ENCODE measurements around the gene DLX3. TPM values are rescaled to one million over a fixed set of nuclear protein-coding genes. Genes with fewer than 3 reads are reported as not detected.

Gene DLX3
- total RNA-seq, 2 donors from 2014 or later: 0.58 to 1.4 TPM

DNA sequence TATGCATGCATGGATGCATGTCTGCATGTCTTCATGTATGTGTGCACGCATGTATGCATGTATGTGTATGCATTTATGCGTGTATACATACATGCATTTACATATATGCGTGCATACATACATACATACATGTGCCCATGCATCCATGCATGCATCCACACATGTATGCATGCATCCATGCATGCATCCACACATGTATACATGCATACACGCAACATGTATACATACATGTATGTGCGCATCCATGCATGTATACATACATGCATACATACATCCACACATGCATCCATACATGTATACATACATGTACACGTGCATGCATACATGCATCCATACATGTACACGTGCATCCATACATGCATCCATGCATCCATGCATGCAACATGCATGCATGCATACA, 29.8 kb upstream of the DLX3 start:
- Histone ChIP-seq H3K27ac (ENCODE audit: low read depth, low read length) (no peak overlapping the region), H3K36me3 (ENCODE audit: control insufficient read depth, insufficient read depth, low read length) (no peaks in the 10 kb centered on the region), H3K27me3 (ENCODE audit: control insufficient read depth, insufficient read depth, low read length, poor library complexity, severe bottlenecking) (peaks cover 14% of the 10 kb centered on the region), H3K4me1 (ENCODE audit: control insufficient read depth, insufficient read depth, low read length) (peaks cover 3% of the 10 kb centered on the region), H3K9ac (ENCODE audit: extremely low read depth, low read length, poor library complexity, severe bottlenecking) (no peak overlapping the region), H3K9me3 (ENCODE audit: control insufficient read depth, low read length) (no peaks in the 10 kb centered on the region), H3K4me3 (ENCODE audit: low read length) (no peak overlapping the region)
- Mint-ChIP-seq H3K27ac (no peak overlapping the region), H3K27me3 (ENCODE audit: insufficient read depth) (peaks cover 33% of the 10 kb centered on the region), H3K4me3 (no peak overlapping the region), H3K4me1 (peaks cover 12% of the 10 kb centered on the region), H3K36me3 (ENCODE audit: low read depth) (no peaks in the 10 kb centered on the region), H3K9me3 (no peaks in the 10 kb centered on the region)
- no peak for TF ChIP-seq CTCF (conservative IDR thresholded peaks at IDR 0.05)
- DNase-seq: no peak
- WGBS, 2 experiments (ENCODE audit: insufficient coverage in 1 of 2, insufficient read length in 1 of 2): 50 to 60% methylated on average over 3 to 7 of the region's 7 CpGs

GRCh38 chr17:50023520-50023919, 28.5 kb upstream of the DLX3 start:
- Mint-ChIP-seq H3K9me3 (no peaks in the 10 kb centered on the region), H3K36me3 (ENCODE audit: low read depth) (no peaks in the 10 kb centered on the region), H3K27ac (no peak overlapping the region), H3K4me1 (peaks cover 9% of the 10 kb centered on the region), H3K4me3 (no peak overlapping the region), H3K27me3 (ENCODE audit: insufficient read depth) (peaks cover 33% of the 10 kb centered on the region)
- H3K36me3 ChIP-seq (ENCODE audit: control insufficient read depth, insufficient read depth, low read length): no peaks in the 10 kb centered on the region
- H3K9me3 ChIP-seq (ENCODE audit: control insufficient read depth, low read length): no peaks in the 10 kb centered on the region
- no peak for TF ChIP-seq CTCF (conservative IDR thresholded peaks at IDR 0.05)
- H3K4me3 ChIP-seq (ENCODE audit: low read length): no peak overlapping the region
- peaks cover 14% of the 10 kb centered on the region for H3K27me3 ChIP-seq (ENCODE audit: control insufficient read depth, insufficient read depth, low read length, poor library complexity, severe bottlenecking)
- H3K27ac ChIP-seq (ENCODE audit: low read depth, low read length): no peak overlapping the region
- DNase-seq: no peak
- H3K4me1 ChIP-seq (ENCODE audit: control insufficient read depth, insufficient read depth, low read length): no peaks in the 10 kb centered on the region
- 81 to 84% methylated on average over 4 to 6 of the region's 8 CpGs for WGBS, 2 experiments (ENCODE audit: insufficient coverage in 1 of 2, insufficient read length in 1 of 2)
- no peak overlapping the region for H3K9ac ChIP-seq (ENCODE audit: extremely low read depth, low read length, poor library complexity, severe bottlenecking)

DNA sequence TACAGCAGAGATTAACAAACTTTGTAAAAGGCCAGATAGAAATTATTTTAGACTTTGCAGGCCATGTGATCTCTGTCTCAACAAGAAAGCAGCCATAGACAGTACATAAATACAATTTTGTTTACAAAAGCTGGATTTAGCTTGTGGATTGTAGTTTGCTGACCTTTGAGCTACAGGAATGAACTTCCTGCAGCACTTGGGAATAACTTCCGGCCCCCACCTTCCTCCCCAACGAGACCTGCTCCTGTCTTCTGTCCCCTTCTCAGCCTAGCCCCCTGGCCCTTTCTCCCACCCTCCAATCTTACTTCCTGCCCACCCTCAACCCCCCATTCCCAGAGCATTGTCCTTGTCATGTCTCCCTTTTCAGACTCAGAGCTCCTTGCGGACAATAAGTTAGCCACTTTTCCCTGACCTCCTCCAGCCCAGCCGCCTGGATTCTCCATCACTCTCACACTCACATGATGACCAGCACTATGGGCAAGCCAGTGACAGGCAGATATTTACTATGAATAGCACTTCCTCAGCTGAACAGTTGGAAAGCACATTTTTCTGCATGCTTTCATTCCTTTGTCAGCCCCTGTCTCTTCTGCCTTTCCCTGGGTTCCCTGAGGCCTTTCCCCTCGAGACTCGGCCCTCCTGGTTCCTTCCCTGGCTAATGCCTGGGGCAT, 27.6 kb upstream of the DLX3 start:
- no peak overlapping the region for H3K27ac Mint-ChIP-seq
- Histone ChIP-seq H3K4me1 (ENCODE audit: control insufficient read depth, insufficient read depth, low read length) (no peaks in the 10 kb centered on the region), H3K9me3 (ENCODE audit: control insufficient read depth, low read length) (no peaks in the 10 kb centered on the region), H3K36me3 (ENCODE audit: control insufficient read depth, insufficient read depth, low read length) (no peaks in the 10 kb centered on the region), H3K4me3 (ENCODE audit: low read length) (no peak overlapping the region), H3K27me3 (ENCODE audit: control insufficient read depth, insufficient read depth, low read length, poor library complexity, severe bottlenecking) (peaks cover 10% of the 10 kb centered on the region), H3K27ac (ENCODE audit: low read depth, low read length) (no peak overlapping the region), H3K9ac (ENCODE audit: extremely low read depth, low read length, poor library complexity, severe bottlenecking) (no peak overlapping the region)
- DNase-seq: no peak
- TF ChIP-seq CTCF (conservative IDR thresholded peaks at IDR 0.05): no peak
- H3K36me3 Mint-ChIP-seq (ENCODE audit: low read depth): no peaks in the 10 kb centered on the region
- H3K9me3 Mint-ChIP-seq: no peaks in the 10 kb centered on the region
- 87 to 96% methylated on average over 3 to 6 of the region's 6 CpGs for WGBS, 2 experiments (ENCODE audit: insufficient coverage in 1 of 2, insufficient read length in 1 of 2)
- peaks cover 3% of the 10 kb centered on the region for H3K4me1 Mint-ChIP-seq
- no peak overlapping the region for H3K4me3 Mint-ChIP-seq
- H3K27me3 Mint-ChIP-seq (ENCODE audit: insufficient read depth): peaks cover 26% of the 10 kb centered on the region
